HG03354 (cell line): ENCODE measurements around the gene TAX1BP3.

Experiments
- ATAC-seq: cut with Tn5 transposase; IDR thresholded peaks from one replicate; pipeline ENCODE4 v1.9.1; 2021; ENCODE audit warnings: mild to moderate bottlenecking; ENCODE audit not compliant: unreplicated experiment, poor library complexity, severe bottlenecking

Gene TAX1BP3

GRCh38 chr17:3636154-3636907, 32.0 kb downstream of the TAX1BP3 start, which contains the start of the genes CTNS and SHPK:
TSS of gene CTNS (plus strand) at chr17:3636760. CDS start at chr17:3640207, 3,447 bp downstream.
TSS of gene SHPK (minus strand) at chr17:3636250. CDS start at chr17:3636219, 31 bp downstream.
- ATAC-seq = peak; percentile 94

- ATAC-seq = no peak
These were observed 32.8 kb downstream of the TAX1BP3 start for GRCh38 chr17:3635474-3636153.

GRCh38 chr17:3632287-3632686, 36.1 kb downstream of the TAX1BP3 start:
- no peak for ATAC-seq

GRCh38 chr17:3630781-3631180, 37.6 kb downstream of the TAX1BP3 start:
- no peak for ATAC-seq

GRCh38 chr17:3627769-3628167, 40.6 kb downstream of the TAX1BP3 start:
- no peak for ATAC-seq

GRCh38 chr17:3626831-3627768, 41.3 kb downstream of the TAX1BP3 start:
- ATAC-seq = no peak

GRCh38 chr17:3622977-3623594, 45.3 kb downstream of the TAX1BP3 start:
- ATAC-seq = no peak

- ATAC-seq = no peak
These were observed 47.1 kb downstream of the TAX1BP3 start for GRCh38 chr17:3621146-3621720.

- ATAC-seq = no peak
These were observed 53.1 kb downstream of the TAX1BP3 start for GRCh38 chr17:3615160-3615870.

- ATAC-seq = no peak
These were observed 55.3 kb downstream of the TAX1BP3 start for GRCh38 chr17:3613124-3613523.
